Gastrocnemius medialis (tissue), 4 donors: ENCODE measurements around the gene RSPH1. TPM values are rescaled to one million over a fixed set of nuclear protein-coding genes. Genes with fewer than 3 reads are reported as not detected.

ENCODE experiments used
- ATAC-seq, 2 donors: fragments of 150-250 bp; one replicate each; pipeline ENCODE4 v1.9.1; 2016
- DNase-seq, 2 donors: peaks; one replicate each; pipeline ENCODE4 v3.0.0-alpha.2; 2019
- H3K27ac ChIP-seq, 4 donors: fragments of 200-600 bp; sonication (generic); 1 replicate in 1 of 4; 2 replicates in 3 of 4; pipeline ENCODE4 v1.5.1; 2016 to 2018; ENCODE audit warnings: mild to moderate bottlenecking in 2 of 4, moderate library complexity in 1 of 4
- H3K27me3 ChIP-seq, 3 donors: fragments of 200-600 bp; sonication (generic) in 2 of 3; 1 replicate in 1 of 3; 2 replicates in 2 of 3; pipeline versions ENCODE4 v1.5.1 to v1.6.0; 2016 to 2019; ENCODE audit warnings: mild to moderate bottlenecking in 1 of 3, moderate library complexity in 1 of 3
- H3K36me3 ChIP-seq, 2 donors: fragments of 200-600 bp; sonication (generic) in 1 of 2; one replicate each; pipeline ENCODE4 v1.5.1; 2017 to 2018
- H3K4me1 ChIP-seq, 2 donors: fragments of 200-600 bp; sonication (generic) in 1 of 2; one replicate each; pipeline ENCODE4 v1.5.1; 2016 to 2017; ENCODE audit warnings: mild to moderate bottlenecking in 2 of 2
- H3K4me3 ChIP-seq, 4 donors: fragments of 200-600 bp; sonication (generic) in 3 of 4; 1 replicate in 1 of 4; 2 replicates in 3 of 4; pipeline ENCODE4 v1.5.1; 2016 to 2019; ENCODE audit warnings: mild to moderate bottlenecking in 2 of 4
- H3K9me3 ChIP-seq, 3 donors: fragments of 200-600 bp; sonication (generic) in 2 of 3; 1 replicate in 1 of 3; 2 replicates in 2 of 3; pipeline ENCODE4 v1.5.1; 2016 to 2019
- CTCF ChIP-seq, 5 experiments: fragments of 450-650 bp in 3 of 5; fragments of 200-600 bp in 2 of 5; sonication (generic) in 2 of 5; IDR thresholded peaks in 4 of 5; conservative IDR thresholded peaks in 1 of 5; 1 replicate in 4 of 5; 2 replicates in 1 of 5; pipeline ENCODE4 v1.5.1; 2016 to 2019; ENCODE audit warnings: antibody characterized with exemption in 5 of 5, mild to moderate bottlenecking in 3 of 5, moderate library complexity in 3 of 5
- POLR2A ChIP-seq, 2 donors: fragments of 450-650 bp; IDR thresholded peaks; one replicate each; pipeline ENCODE4 v1.6.1; 2017; ENCODE audit warnings: antibody characterized with exemption in 2 of 2, mild to moderate bottlenecking in 2 of 2, moderate library complexity in 2 of 2
- in situ Hi-C, 4 donors: fragments of 200-750 bp; cut with MboI; loops; one replicate each; pipeline versions ENCODE4 v1.15.0 to v1.8.0; 2017; ENCODE audit warnings: low sequenced_read_pairs in 4 of 4
- intact Hi-C: fragments of 100-400 bp; cut with DNase I; formaldehyde crosslinking; loops from one replicate; pipeline ENCODE4 v1.15.1; 2023; ENCODE audit warnings: low total_unique reads
- total RNA-seq, 4 donors: library from RNA; depleted of rRNA; stranded (reverse); fragments of >200 nt; gene quantifications; one replicate each; pipeline versions ENCODE4 v1.1.0 to v1.2.3, GENCODE V29; 2016

Gene RSPH1
- total RNA-seq, 4 donors from 2014 or later = 0.29 TPM; not detected in 3

- H3K9me3 ChIP-seq = no peaks in the 10 kb centered on the region
- in situ Hi-C loops = no loop called here
- ATAC-seq = no peak
- H3K27ac ChIP-seq = no peak overlapping the region
- no peaks in the 10 kb centered on the region for H3K4me1 ChIP-seq
- TF ChIP-seq POLR2A (IDR thresholded peaks at IDR 0.05) = no peak
- TF ChIP-seq CTCF (IDR thresholded peaks at IDR 0.05 in 4 of 5, conservative IDR thresholded peaks at IDR 0.05 in 1 of 5) = no peak
- intact Hi-C loops = loop anchor here (5.0 kb wide), 1 partner anchor 1324 kb away; the partner anchor contains the start of gene BACE2
- no peak for DNase-seq
- H3K36me3 ChIP-seq = no peaks in the 10 kb centered on the region
- H3K27me3 ChIP-seq = peaks cover 0 to 5% (median 0%) of the 10 kb centered on the region in 3 donors
- H3K4me3 ChIP-seq = no peak overlapping the region
Observed at GRCh38 chr21:42491328-42491727, 4.7 kb downstream of the RSPH1 start.

- Histone ChIP-seq H3K4me3 (no peak overlapping the region), H3K4me1 (no peaks in the 10 kb centered on the region), H3K36me3 (no peaks in the 10 kb centered on the region), H3K9me3 (no peaks in the 10 kb centered on the region), H3K27ac (no peak overlapping the region), H3K27me3 (peaks cover 0 to 5% (median 0%) of the 10 kb centered on the region in 3 donors)
- no peak for DNase-seq
- ATAC-seq = no peak
- TF ChIP-seq CTCF (IDR thresholded peaks at IDR 0.05 in 4 of 5, conservative IDR thresholded peaks at IDR 0.05 in 1 of 5) (no peak), POLR2A (IDR thresholded peaks at IDR 0.05) (no peak)
- intact Hi-C loops = loop anchor here (5.0 kb wide), 1 partner anchor 1323 kb away; the partner anchor contains the start of gene BACE2
- in situ Hi-C loops = no loop called here
Observed at GRCh38 chr21:42490720-42491119, 5.3 kb downstream of the RSPH1 start.

- H3K36me3 ChIP-seq = no peaks in the 10 kb centered on the region
- intact Hi-C loops (loop anchor here (5.0 kb wide), 1 partner anchor 1323 kb away; the partner anchor contains the start of gene BACE2), in situ Hi-C loops (no loop called here)
- no peak overlapping the region for H3K4me3 ChIP-seq
- no peak for DNase-seq
- H3K27me3 ChIP-seq = peaks cover 0 to 5% (median 0%) of the 10 kb centered on the region in 3 donors
- H3K9me3 ChIP-seq = no peaks in the 10 kb centered on the region
- H3K4me1 ChIP-seq = no peaks in the 10 kb centered on the region
- TF ChIP-seq CTCF (IDR thresholded peaks at IDR 0.05 in 4 of 5, conservative IDR thresholded peaks at IDR 0.05 in 1 of 5) (no peak), POLR2A (IDR thresholded peaks at IDR 0.05) (no peak)
- ATAC-seq = no peak
- no peak overlapping the region for H3K27ac ChIP-seq
Observed at GRCh38 chr21:42489991-42490390, 6.0 kb downstream of the RSPH1 start.

GRCh38 chr21:42489006-42489563 is 6.9 kb downstream of the RSPH1 start:
- intact Hi-C loops = no loop called here
- DNase-seq = no peak

More at GRCh38 chr21:42489006-42489563, 6.9 kb downstream of the RSPH1 start:
- Histone ChIP-seq H3K4me3 (no peak overlapping the region), H3K27me3 (peaks cover 0 to 5% (median 0%) of the 10 kb centered on the region in 3 donors), H3K4me1 (no peaks in the 10 kb centered on the region), H3K9me3 (no peaks in the 10 kb centered on the region), H3K36me3 (no peaks in the 10 kb centered on the region), H3K27ac (no peak overlapping the region)
- ATAC-seq = no peak
- no peak for TF ChIP-seq CTCF (IDR thresholded peaks at IDR 0.05 in 4 of 5, conservative IDR thresholded peaks at IDR 0.05 in 1 of 5)
- TF ChIP-seq POLR2A (IDR thresholded peaks at IDR 0.05) = no peak
- in situ Hi-C loops = no loop called here
